Measurements from ENCODE around the gene SPRED1.

Gene SPRED1

DNA sequence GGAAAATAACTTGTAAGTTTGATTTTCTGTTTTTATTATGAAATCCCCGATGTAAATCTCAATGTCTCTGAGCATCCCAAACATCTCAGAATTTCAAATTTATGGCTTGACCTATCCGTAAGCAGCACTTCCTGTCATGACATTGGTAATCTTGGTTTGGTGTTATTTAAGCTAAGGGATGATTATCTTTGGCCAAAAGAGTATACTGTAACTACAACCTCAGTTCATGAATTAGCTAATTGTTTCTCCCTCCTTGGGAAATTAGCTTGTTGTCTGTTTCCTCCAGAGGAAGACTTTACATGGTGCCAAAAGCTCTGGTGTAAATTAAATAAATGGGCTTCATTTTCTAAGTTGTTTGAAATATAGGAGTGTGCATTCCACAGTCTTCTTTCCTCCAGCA is 28.1 kb upstream of the SPRED1 start:
- no peak for ATAC-seq (ENCODE audit: low read depth)
- no peak for TF ChIP-seq CTCF (IDR thresholded peaks at IDR 0.05; ENCODE audit: poor library complexity, severe bottlenecking)
- Histone ChIP-seq H3K27ac (ENCODE audit: poor library complexity, severe bottlenecking) (no peak overlapping the region), H3K27me3 (ENCODE audit: insufficient read depth, poor library complexity, severe bottlenecking) (no peaks in the 10 kb centered on the region), H3K4me3 (ENCODE audit: severe bottlenecking) (no peak overlapping the region), H3K36me3 (ENCODE audit: low read depth) (no peaks in the 10 kb centered on the region), H3K9me3 (ENCODE audit: severe bottlenecking) (no peaks in the 10 kb centered on the region), H3K4me1 (ENCODE audit: insufficient read depth, poor library complexity, severe bottlenecking) (peaks cover 21% of the 10 kb centered on the region)
- DNase-seq (ENCODE audit: low spot score): no peak

GRCh38 chr15:38225381-38225780 is 27.3 kb upstream of the SPRED1 start:
- peak overlapping the region; percentile 2 for H3K27ac ChIP-seq (ENCODE audit: poor library complexity, severe bottlenecking)
- H3K27me3 ChIP-seq (ENCODE audit: insufficient read depth, poor library complexity, severe bottlenecking): no peaks in the 10 kb centered on the region
- H3K36me3 ChIP-seq (ENCODE audit: low read depth): no peaks in the 10 kb centered on the region
- DNase-seq (ENCODE audit: low spot score): no peak
- H3K9me3 ChIP-seq (ENCODE audit: severe bottlenecking): no peaks in the 10 kb centered on the region
- ATAC-seq (ENCODE audit: low read depth): peak; percentile 36; the same call in 2 of the 3 replicates
- TF ChIP-seq CTCF (IDR thresholded peaks at IDR 0.05; ENCODE audit: poor library complexity, severe bottlenecking): no peak
- H3K4me1 ChIP-seq (ENCODE audit: insufficient read depth, poor library complexity, severe bottlenecking): peaks cover 21% of the 10 kb centered on the region
- H3K4me3 ChIP-seq (ENCODE audit: severe bottlenecking): no peak overlapping the region

GRCh38 chr15:38226608-38227266 is 25.9 kb upstream of the SPRED1 start:
- H3K27me3 ChIP-seq (ENCODE audit: insufficient read depth, poor library complexity, severe bottlenecking): no peaks in the 10 kb centered on the region
- peak overlapping the region; percentile 24 for H3K27ac ChIP-seq (ENCODE audit: poor library complexity, severe bottlenecking)
- ATAC-seq (ENCODE audit: low read depth) (peak; percentile 90), DNase-seq (ENCODE audit: low spot score) (peak; percentile 76)
- H3K36me3 ChIP-seq (ENCODE audit: low read depth): no peaks in the 10 kb centered on the region
- TF ChIP-seq CTCF (IDR thresholded peaks at IDR 0.05; ENCODE audit: poor library complexity, severe bottlenecking): no peak
- no peak overlapping the region for H3K4me3 ChIP-seq (ENCODE audit: severe bottlenecking)
- peaks cover 21% of the 10 kb centered on the region for H3K4me1 ChIP-seq (ENCODE audit: insufficient read depth, poor library complexity, severe bottlenecking)
- H3K9me3 ChIP-seq (ENCODE audit: severe bottlenecking): no peaks in the 10 kb centered on the region

- H3K9me3 ChIP-seq (ENCODE audit: severe bottlenecking): no peaks in the 10 kb centered on the region
- no peak overlapping the region for H3K4me3 ChIP-seq (ENCODE audit: severe bottlenecking)
- H3K4me1 ChIP-seq (ENCODE audit: insufficient read depth, poor library complexity, severe bottlenecking): peaks cover 21% of the 10 kb centered on the region
- TF ChIP-seq CTCF (IDR thresholded peaks at IDR 0.05; ENCODE audit: poor library complexity, severe bottlenecking): no peak
- H3K36me3 ChIP-seq (ENCODE audit: low read depth): no peaks in the 10 kb centered on the region
- no peak overlapping the region for H3K27ac ChIP-seq (ENCODE audit: poor library complexity, severe bottlenecking)
- ATAC-seq (ENCODE audit: low read depth) (no peak), DNase-seq (ENCODE audit: low spot score) (no peak)
- no peaks in the 10 kb centered on the region for H3K27me3 ChIP-seq (ENCODE audit: insufficient read depth, poor library complexity, severe bottlenecking)
Measured at GRCh38 chr15:38227941-38228340, 24.7 kb upstream of the SPRED1 start.

- no peaks in the 10 kb centered on the region for H3K36me3 ChIP-seq (ENCODE audit: low read depth)
- no peaks in the 10 kb centered on the region for H3K9me3 ChIP-seq (ENCODE audit: severe bottlenecking)
Measured at GRCh38 chr15:38228618-38229017, 24.0 kb upstream of the SPRED1 start.

More at GRCh38 chr15:38228618-38229017, 24.0 kb upstream of the SPRED1 start:
- Histone ChIP-seq H3K27ac (ENCODE audit: poor library complexity, severe bottlenecking) (no peak overlapping the region), H3K27me3 (ENCODE audit: insufficient read depth, poor library complexity, severe bottlenecking) (no peaks in the 10 kb centered on the region), H3K4me3 (ENCODE audit: severe bottlenecking) (no peak overlapping the region), H3K4me1 (ENCODE audit: insufficient read depth, poor library complexity, severe bottlenecking) (peaks cover 21% of the 10 kb centered on the region)
- no peak for TF ChIP-seq CTCF (IDR thresholded peaks at IDR 0.05; ENCODE audit: poor library complexity, severe bottlenecking)
- no peak for DNase-seq (ENCODE audit: low spot score)
- ATAC-seq (ENCODE audit: low read depth): no peak

Data from RWPE2 (cell line).